Measurements from ENCODE around the gene UFC1. TPM values are rescaled to one million over a fixed set of nuclear protein-coding genes. Genes with fewer than 3 reads are reported as not detected.

The UFC1 gene
- total RNA-seq, 1 donor from 2014 or later: 76.4 TPM

GRCh38 chr1:161189036-161189435 is 35.3 kb downstream of the UFC1 start:
- Histone ChIP-seq H3K27ac (replicated peaks) (no peak overlapping the region), H3K4me3 (no peak overlapping the region), H3K27me3 (ENCODE audit: low read depth) (no peaks in the 10 kb centered on the region), H3K9me3 (replicated peaks) (no peaks in the 10 kb centered on the region), H3K36me3 (peaks cover 20% of the 10 kb centered on the region), H3K4me1 (peaks cover 60% of the 10 kb centered on the region)
- TF ChIP-seq, protein P1, sequence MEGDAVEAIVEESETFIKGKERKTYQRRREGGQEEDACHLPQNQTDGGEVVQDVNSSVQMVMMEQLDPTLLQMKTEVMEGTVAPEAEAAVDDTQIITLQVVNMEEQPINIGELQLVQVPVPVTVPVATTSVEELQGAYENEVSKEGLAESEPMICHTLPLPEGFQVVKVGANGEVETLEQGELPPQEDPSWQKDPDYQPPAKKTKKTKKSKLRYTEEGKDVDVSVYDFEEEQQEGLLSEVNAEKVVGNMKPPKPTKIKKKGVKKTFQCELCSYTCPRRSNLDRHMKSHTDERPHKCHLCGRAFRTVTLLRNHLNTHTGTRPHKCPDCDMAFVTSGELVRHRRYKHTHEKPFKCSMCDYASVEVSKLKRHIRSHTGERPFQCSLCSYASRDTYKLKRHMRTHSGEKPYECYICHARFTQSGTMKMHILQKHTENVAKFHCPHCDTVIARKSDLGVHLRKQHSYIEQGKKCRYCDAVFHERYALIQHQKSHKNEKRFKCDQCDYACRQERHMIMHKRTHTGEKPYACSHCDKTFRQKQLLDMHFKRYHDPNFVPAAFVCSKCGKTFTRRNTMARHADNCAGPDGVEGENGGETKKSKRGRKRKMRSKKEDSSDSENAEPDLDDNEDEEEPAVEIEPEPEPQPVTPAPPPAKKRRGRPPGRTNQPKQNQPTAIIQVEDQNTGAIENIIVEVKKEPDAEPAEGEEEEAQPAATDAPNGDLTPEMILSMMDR (IDR thresholded peaks at IDR 0.05; ENCODE audit: borderline replicate concordance): no peak
- intact Hi-C loops (cut with micrococcal nuclease): no loop called here
- no peak for DNase-seq

DNA sequence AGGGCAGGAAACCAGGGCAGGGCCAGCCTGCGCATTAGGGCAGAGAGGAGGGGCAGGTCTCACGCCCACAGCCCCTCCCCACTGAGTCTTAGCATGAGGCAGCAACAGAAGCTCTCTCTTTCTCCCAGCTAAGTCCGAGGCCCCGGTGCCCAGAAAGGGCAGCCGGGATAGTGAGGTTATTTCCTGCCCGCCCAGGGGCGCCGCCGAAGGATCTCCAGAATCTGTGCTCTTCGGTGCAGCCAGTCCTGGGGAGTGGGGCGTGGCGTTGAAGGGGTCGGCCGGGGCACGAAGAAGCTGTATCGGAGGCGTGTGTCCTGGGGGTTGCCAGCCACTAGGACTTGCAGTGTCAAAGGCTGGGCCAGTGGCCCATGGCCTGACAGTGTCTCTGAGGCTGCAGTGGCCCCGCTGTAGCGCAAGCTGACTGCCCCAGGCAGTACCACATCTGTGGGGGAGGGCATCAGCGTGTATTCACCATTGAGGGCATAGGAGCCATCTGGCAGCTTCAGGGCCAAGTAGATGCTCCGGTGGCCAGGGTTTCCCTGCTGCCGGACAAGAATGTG is 37.3 kb downstream of the UFC1 start:
- Histone ChIP-seq H3K4me1 (peaks cover 60% of the 10 kb centered on the region), H3K27me3 (ENCODE audit: low read depth) (no peaks in the 10 kb centered on the region), H3K27ac (replicated peaks) (no peak overlapping the region), H3K36me3 (peaks cover 26% of the 10 kb centered on the region), H3K9me3 (replicated peaks) (no peaks in the 10 kb centered on the region), H3K4me3 (no peak overlapping the region)
- TF ChIP-seq, protein P1 (IDR thresholded peaks at IDR 0.05; ENCODE audit: borderline replicate concordance): no peak
- intact Hi-C loops (cut with micrococcal nuclease): no loop called here
- DNase-seq: no peak

GRCh38 chr1:161191971-161192370 is 38.2 kb downstream of the UFC1 start:
- no peak for DNase-seq
- intact Hi-C loops (cut with micrococcal nuclease): no loop called here

GRCh38 chr1:161192476-161193465 is 39.0 kb downstream of the UFC1 start:
- TF ChIP-seq, protein P1 (IDR thresholded peaks at IDR 0.05; ENCODE audit: borderline replicate concordance): peak; percentile 89
- peak overlapping the region; percentile 67 for H3K4me3 ChIP-seq
- H3K27ac ChIP-seq (replicated peaks): peak overlapping the region; percentile 37
- intact Hi-C loops (cut with micrococcal nuclease): no loop called here
- no peaks in the 10 kb centered on the region for H3K27me3 ChIP-seq (ENCODE audit: low read depth)
- H3K36me3 ChIP-seq: peaks cover 29% of the 10 kb centered on the region
- H3K9me3 ChIP-seq (replicated peaks): no peaks in the 10 kb centered on the region
- peaks cover 65% of the 10 kb centered on the region for H3K4me1 ChIP-seq
- DNase-seq: peak; percentile 45

More at GRCh38 chr1:161191971-161192370, 38.2 kb downstream of the UFC1 start:
- no peak overlapping the region for H3K27ac ChIP-seq (replicated peaks)
- H3K4me3 ChIP-seq: no peak overlapping the region
- H3K4me1 ChIP-seq: peaks cover 62% of the 10 kb centered on the region
- no peaks in the 10 kb centered on the region for H3K9me3 ChIP-seq (replicated peaks)
- TF ChIP-seq, protein P1 (IDR thresholded peaks at IDR 0.05; ENCODE audit: borderline replicate concordance): no peak
- no peaks in the 10 kb centered on the region for H3K27me3 ChIP-seq (ENCODE audit: low read depth)
- peaks cover 29% of the 10 kb centered on the region for H3K36me3 ChIP-seq

DNA sequence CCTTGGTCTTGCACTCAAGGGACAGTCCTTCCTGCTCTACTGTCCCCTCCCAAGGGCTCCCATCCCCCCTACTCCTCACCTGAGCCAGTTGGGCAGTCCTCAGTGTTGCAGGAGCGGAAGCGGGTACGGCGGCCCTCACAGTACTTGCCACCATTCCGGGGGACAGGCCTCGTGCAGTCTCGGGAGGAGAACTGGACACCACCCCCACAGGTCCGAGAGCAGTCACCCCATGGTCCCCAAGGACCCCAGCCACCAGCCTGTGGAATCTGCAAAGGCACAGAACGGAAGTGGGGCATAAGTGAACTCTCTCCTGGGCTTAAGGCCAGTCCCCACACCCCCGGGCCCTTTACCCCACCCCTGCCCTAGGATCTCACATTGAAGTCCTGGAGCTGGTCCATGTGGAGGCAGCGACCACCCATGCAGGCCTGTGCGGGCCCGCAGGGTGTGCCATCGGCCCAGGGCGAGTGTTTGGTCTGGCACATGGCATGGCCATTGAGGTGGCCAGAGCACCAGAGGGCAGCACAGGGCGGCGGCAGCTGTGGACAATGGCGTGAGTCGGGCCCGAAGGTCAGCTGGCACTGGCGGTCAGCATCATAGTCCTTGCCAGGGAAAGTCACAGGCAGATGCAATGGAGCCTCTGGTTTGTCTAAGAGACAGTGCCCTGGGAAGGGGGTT is 39.9 kb downstream of the UFC1 start:
- intact Hi-C loops (cut with micrococcal nuclease): no loop called here
- Histone ChIP-seq H3K4me3 (peak overlapping the region; percentile 67), H3K27ac (replicated peaks) (peak overlapping the region; percentile 36), H3K9me3 (replicated peaks) (no peaks in the 10 kb centered on the region), H3K4me1 (peaks cover 74% of the 10 kb centered on the region), H3K27me3 (ENCODE audit: low read depth) (no peaks in the 10 kb centered on the region), H3K36me3 (peaks cover 29% of the 10 kb centered on the region)
- TF ChIP-seq, protein P1 (IDR thresholded peaks at IDR 0.05; ENCODE audit: borderline replicate concordance): no peak
- no peak for DNase-seq

Measured in left ventricle myocardium inferior (tissue), 1 donor.